ENCODE data around the gene ALDH2. TPM values are rescaled to one million over a fixed set of nuclear protein-coding genes. Genes with fewer than 3 reads are reported as not detected.

Gene ALDH2
- total and polyA plus RNA-seq, 12 donors: 60.6 to 403 (median 318) TPM

DNA sequence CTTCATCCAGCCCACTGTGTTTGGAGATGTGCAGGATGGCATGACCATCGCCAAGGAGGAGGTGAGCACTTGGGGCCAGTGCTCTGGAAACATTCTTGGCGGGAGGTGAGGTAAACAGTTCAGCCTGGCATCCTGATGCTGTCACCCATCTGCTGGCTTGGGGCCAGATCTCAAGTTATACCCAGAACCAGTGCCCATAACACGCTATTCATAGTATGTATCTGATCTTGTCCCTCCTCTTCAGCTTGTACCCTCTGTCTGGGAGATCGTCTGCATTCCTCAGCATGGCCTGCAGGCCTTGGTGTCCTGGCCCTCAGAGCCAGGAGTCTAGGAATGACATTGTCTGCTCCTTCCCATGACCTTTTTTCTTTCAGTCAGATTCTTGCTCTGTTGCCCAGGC, 31.4 kb downstream of the ALDH2 start:
- Histone ChIP-seq H3K27ac (peak overlapping the region in 4 of 10 donors; percentile 5 to 39 (median 16)), H3K36me3 (peaks cover 0 to 100% (median 68%) of the 10 kb centered on the region in 9 donors)
- WGBS, 2 donors: 49 to 62% methylated on average over 4 of the region's 4 CpGs

DNA sequence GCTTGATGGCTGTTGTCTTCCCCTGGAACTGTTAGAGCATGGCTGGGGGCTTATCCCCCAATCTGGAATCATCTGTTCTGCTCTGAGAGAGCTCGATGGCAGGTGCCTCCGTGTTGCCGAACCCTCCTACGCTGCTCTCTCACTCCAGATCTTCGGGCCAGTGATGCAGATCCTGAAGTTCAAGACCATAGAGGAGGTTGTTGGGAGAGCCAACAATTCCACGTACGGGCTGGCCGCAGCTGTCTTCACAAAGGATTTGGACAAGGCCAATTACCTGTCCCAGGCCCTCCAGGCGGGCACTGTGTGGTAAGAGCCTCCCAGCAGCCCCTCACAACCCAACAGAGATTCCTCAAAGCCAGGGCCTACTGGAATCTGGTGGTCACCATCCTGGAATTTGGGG, 33.0 kb downstream of the ALDH2 start:
- no peak overlapping the region for H3K27ac ChIP-seq
- intact Hi-C loops (cut with DNase I): no loop called here

More for the DNA sequence above, 31.4 kb downstream of the ALDH2 start:
- TF ChIP-seq, protein P1, sequence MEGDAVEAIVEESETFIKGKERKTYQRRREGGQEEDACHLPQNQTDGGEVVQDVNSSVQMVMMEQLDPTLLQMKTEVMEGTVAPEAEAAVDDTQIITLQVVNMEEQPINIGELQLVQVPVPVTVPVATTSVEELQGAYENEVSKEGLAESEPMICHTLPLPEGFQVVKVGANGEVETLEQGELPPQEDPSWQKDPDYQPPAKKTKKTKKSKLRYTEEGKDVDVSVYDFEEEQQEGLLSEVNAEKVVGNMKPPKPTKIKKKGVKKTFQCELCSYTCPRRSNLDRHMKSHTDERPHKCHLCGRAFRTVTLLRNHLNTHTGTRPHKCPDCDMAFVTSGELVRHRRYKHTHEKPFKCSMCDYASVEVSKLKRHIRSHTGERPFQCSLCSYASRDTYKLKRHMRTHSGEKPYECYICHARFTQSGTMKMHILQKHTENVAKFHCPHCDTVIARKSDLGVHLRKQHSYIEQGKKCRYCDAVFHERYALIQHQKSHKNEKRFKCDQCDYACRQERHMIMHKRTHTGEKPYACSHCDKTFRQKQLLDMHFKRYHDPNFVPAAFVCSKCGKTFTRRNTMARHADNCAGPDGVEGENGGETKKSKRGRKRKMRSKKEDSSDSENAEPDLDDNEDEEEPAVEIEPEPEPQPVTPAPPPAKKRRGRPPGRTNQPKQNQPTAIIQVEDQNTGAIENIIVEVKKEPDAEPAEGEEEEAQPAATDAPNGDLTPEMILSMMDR (IDR thresholded peaks at IDR 0.05): no peak
- intact Hi-C loops (cut with DNase I): no loop called here
- Histone ChIP-seq H3K4me1 (peaks cover 0 to 7% (median 0%) of the 10 kb centered on the region in 9 donors), H3K27me3 (no peaks in the 10 kb centered on the region), H3K9me3 (no peaks in the 10 kb centered on the region), H3K4me3 (no peak overlapping the region)
- DNase-seq: no peak
- peak in 6 of 8 donors; percentile 20 to 69 (median 52) for ATAC-seq

DNA sequence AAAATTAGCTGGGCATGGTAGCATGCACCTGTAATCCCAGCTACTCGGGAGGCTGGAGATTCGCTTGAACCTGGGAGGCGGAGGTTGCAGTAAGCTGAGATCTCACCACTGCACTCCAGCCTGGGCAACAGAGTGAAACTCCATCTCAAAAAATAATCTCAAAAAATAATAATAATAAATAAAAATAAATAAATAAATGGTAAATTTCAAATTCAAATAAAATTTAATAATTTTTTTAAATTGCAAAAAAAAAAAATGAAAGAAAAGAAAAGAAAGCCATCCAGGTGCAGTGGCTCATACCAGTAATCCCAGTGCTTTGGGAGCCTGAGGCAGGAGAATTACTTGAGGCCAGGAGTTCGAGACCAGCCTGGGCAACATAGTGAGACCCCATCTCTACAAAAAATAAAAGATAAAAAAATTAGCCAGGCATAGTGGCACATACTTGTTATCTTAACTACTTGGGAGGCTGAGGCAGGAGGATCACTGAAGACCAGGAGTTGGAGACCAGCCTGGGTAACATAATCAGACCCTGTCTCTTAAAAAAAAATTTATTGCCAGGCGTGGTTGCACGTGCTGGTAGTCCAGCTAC, 36.4 kb downstream of the ALDH2 start:
- ATAC-seq: no peak

More for the DNA sequence above, 33.0 kb downstream of the ALDH2 start:
- peaks cover 0 to 7% (median 0%) of the 10 kb centered on the region in 9 donors for H3K4me1 ChIP-seq
- no peaks in the 10 kb centered on the region for H3K27me3 ChIP-seq
- DNase-seq: no peak
- H3K36me3 ChIP-seq: peaks cover 0 to 100% (median 62%) of the 10 kb centered on the region in 9 donors
- WGBS, 2 donors: 96 to 98% methylated on average over 9 of the region's 9 CpGs
- H3K9me3 ChIP-seq: no peaks in the 10 kb centered on the region
- H3K4me3 ChIP-seq: no peak overlapping the region
- ATAC-seq: peak in 1 of 8 donors; percentile 13
- TF ChIP-seq, protein P1 (IDR thresholded peaks at IDR 0.05): no peak

DNA sequence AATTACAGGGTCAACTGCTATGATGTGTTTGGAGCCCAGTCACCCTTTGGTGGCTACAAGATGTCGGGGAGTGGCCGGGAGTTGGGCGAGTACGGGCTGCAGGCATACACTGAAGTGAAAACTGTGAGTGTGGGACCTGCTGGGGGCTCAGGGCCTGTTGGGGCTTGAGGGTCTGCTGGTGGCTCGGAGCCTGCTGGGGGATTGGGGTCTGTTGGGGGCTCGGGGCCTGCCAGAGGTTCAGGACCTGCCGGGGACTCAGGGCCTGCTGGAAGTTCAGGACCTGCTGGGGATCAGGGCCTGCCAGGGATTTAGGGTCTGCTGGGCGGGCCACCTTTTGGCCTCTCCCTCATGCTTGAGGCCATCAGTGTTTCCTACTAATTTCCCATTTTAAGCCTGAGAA, 37.1 kb downstream of the ALDH2 start:
- Histone ChIP-seq H3K27me3 (no peaks in the 10 kb centered on the region), H3K27ac (no peak overlapping the region), H3K4me1 (no peaks in the 10 kb centered on the region), H3K9me3 (no peaks in the 10 kb centered on the region), H3K4me3 (no peak overlapping the region), H3K36me3 (peaks cover 0 to 100% (median 55%) of the 10 kb centered on the region in 9 donors)
- 98 to 99% methylated on average over 8 of the region's 8 CpGs for WGBS, 2 donors
- intact Hi-C loops (cut with DNase I): no loop called here
- ATAC-seq: no peak
- no peak for DNase-seq
- TF ChIP-seq, protein P1 (IDR thresholded peaks at IDR 0.05): no peak

More for the DNA sequence above, 36.4 kb downstream of the ALDH2 start:
- Histone ChIP-seq H3K4me3 (no peak overlapping the region), H3K27ac (no peak overlapping the region), H3K9me3 (no peaks in the 10 kb centered on the region), H3K27me3 (no peaks in the 10 kb centered on the region), H3K4me1 (peaks cover 0 to 6% (median 0%) of the 10 kb centered on the region in 9 donors), H3K36me3 (peaks cover 0 to 100% (median 58%) of the 10 kb centered on the region in 9 donors)
- no peak for DNase-seq
- 96 to 97% methylated on average over 6 of the region's 6 CpGs for WGBS, 2 donors
- TF ChIP-seq, protein P1 (IDR thresholded peaks at IDR 0.05): no peak
- intact Hi-C loops (cut with DNase I): no loop called here

Measured in heart right ventricle (tissue), 16 donors.